HG02852 (cell line): ENCODE measurements around the gene EPHB4.
"Not testable (repeated sequence)": the region's sequence is repeated elsewhere in the genome, so short reads cannot be mapped to it uniquely, and the experiment has no call there.

Experiments
- ATAC-seq: cut with Tn5 transposase; IDR thresholded peaks from one replicate; pipeline ENCODE4 v1.9.1; 2021; ENCODE audit warnings: mild to moderate bottlenecking, moderate library complexity; ENCODE audit not compliant: unreplicated experiment

Gene EPHB4

DNA sequence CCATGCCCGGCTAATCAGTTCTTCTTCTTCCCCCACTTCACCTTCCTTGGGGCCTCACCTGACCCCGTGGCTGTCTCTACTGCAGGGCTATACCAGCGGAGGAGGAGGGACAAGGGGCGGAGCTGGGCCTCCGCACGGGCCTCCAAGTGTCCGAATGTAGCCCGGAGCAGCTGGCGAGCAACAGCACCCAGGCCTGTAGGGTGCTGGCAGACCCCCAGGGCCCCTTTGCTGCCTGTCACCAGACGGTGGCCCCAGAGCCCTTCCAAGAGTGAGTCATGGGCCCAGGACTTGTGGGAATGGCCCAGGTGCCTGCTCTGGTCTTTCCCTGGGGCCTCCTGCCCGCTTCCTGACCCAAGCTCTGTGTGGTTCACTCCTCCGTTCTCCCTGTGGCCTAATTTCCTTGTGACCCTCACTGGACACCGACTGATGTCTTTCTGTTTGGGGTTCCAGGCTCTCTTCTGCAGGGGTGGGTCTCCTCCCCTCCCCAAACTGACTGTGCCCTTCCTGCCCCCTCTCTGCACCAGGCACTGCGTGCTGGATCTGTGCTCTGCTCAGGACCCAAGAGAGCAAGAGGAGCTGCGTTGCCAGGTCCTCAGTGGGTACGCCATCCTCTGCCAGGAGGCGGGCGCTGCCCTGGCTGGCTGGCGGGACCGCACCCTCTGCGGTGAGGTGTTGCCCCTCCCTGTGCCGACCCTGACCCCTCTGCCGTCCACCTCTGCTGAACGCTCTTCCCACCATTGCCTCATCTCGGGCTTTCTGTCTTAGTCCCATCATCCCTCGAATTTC lies 35.2 kb downstream of the EPHB4 start:
- no peak for ATAC-seq

DNA sequence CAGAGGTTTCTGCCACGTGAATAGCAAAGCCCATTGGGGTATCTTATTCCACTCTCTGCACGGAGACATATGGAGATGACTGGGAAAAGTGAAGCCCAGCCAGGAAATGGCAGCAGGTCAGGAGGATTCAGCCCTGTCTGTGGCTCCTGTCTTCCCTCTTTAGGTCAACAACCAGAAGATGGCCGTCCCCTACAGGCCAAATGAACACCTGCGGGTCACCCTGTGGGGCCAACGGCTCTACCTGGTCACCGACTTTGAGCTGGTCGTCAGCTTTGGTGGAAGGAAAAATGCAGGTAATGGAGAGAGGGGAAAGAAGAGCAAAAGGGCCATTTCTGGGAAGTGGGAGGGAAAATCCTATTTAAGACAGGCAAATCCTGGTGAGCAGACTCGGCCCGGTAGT lies 38.3 kb downstream of the EPHB4 start:
- no peak for ATAC-seq

DNA sequence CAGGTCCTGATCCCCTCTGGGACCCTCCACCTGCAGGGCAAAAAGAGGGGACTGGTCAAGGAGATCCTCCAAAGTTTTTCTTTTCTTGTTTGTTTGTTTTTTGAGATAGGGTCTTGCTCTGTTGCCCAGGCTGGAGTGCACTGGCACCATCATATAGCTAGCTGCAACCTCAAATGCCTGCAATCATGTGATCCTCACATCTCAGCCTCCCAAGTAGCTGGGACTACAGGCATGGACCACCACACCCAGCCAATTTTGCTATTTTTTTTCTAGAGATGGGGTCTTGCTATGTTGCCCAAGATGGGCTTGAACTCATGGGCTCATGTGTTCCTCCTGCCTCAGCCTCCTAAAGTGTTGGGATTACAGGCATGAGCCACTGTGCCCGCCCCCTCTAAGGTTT lies 41.0 kb downstream of the EPHB4 start:
- ATAC-seq, result no peak

DNA sequence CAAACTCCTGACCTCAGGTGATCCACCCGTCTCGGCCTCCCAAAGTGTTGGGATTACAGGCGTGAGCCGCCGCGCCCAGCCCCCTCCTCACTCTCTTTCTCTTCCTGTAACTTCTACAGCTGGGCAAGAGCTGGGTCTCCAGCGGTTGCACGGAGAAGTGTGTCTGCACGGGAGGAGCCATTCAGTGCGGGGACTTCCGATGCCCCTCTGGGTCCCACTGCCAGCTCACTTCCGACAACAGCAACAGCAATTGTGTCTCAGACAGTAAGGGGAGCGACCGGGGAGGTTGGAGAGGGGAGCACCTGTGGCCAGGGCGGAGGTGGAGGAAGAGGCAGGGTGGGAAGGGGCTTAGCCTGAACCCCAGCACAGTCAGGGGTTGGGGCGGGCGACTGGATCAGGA lies 41.4 kb downstream of the EPHB4 start:
- no peak for ATAC-seq

DNA sequence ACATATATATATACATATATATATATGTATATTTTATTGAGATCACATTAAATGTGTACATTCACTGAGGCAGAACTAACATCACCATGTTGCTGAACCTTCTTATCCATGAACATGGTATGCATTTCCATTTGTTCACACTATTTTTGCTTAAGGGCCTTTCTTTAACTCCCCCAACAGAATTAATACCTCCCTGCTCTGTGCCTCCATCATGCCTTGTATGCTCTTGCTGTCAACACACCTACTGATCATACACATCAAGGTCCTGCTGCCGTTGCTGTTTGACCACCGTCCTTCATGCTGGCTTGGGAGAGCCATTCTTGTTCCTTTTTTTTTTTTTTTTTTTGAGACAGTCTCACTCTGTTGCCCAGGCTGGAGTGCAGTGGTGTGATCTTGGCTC lies 43.5 kb downstream of the EPHB4 start:
- no peak for ATAC-seq

DNA sequence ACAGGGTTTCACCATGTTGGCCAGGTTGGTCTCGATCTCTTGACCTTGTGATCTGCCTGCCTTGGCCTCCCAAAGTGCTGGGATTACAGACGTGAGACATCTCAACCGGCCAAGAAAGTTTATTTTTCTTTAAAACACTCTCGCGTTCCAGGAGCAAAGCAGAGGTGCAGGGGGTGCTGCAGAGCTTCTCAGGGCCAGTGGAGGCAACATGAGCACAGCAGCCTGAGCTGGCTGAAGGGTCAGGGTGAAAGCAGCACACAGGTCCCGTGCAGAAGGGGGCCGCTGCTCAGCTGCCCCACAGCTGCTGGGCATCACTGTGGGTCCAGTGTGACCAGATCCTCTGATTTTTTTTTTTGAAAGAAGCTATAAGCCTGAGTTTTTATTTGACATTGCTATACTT lies 46.1 kb downstream of the EPHB4 start:
- no peak for ATAC-seq

DNA sequence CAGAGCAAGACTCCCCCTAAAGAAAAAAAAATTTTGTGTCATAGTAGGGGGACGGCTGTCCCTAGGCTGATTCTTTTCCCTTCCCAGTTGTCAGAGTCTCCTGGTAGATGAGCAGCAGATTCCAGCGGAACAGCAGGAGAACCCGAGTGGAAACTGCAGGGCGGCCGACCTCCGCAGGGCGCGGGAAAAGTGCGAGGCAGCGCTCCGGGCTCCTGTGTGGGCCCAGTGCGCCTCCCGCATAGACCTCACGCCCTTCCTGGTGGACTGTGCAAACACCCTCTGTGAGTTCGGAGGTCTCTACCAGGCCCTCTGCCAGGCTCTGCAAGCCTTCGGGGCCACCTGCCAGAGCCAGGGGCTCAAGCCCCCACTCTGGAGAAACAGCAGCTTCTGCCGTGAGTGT lies 48.0 kb downstream of the EPHB4 start:
- no peak for ATAC-seq

DNA sequence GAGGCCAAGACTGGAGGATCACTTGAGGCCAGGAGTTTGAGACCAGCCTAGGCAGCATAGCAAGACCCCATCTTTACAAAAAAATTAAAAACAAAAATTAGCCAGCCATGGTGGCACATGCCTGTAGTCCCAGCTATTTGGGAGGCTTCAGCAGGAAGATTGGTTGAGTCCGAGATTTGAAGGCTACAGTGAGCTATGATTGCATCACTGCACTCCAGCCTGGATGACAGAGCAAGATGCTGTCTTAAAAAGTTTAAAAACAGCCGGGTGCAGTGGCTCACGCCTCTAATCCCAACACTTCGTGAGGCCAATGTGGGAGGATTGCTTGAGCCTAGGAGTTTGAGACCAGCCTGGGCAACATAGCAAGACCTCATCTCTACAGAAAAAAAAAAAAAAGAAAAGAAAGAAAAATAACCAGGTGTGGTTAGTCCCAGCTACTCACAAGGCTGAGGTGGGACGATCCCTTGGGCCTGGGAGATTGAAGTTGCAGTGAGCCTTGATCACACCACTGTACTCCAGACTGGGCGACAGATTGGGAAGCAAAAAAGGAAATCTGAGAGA lies 49.2 kb downstream of the EPHB4 start:
- no peak for ATAC-seq

DNA sequence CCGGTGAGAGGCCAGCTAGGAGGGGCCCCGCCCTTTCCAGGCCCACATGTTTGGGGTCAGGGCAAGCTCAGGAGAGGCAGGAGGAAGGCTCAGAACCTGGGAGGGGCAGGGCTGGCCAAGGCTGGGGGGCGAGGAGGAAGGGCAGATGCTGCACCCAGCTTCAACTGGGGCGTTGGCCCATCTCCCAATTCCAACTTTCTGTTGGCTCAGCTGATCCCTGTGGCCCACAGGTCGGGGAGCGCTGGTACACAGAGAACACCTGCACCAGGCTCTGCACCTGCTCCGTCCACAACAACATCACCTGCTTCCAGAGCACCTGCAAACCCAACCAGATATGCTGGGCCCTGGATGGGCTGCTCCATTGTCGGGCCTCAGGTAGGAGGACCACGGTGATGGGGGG lies 53.8 kb downstream of the EPHB4 start:
- no peak for ATAC-seq

DNA sequence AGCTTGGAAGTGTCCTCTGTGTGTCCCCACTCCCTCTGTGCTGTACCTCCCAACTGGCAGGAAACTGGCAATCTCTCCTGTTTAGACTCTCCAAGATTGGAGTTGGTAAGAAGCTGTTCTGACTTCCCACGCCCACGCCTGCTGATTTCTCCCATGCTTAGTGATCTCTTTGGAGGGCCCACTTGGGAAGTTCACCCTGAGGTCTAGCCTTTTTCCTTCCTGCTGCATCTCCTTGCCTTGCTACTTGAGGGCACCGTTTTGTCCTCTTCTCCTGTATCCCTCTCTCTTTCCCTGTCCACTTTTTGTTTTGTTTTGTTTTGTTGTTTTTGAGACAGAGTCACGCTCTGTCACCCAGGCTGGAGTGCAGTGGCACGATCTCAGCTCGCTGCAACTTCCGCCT lies 58.5 kb downstream of the EPHB4 start:
- no peak for ATAC-seq

DNA sequence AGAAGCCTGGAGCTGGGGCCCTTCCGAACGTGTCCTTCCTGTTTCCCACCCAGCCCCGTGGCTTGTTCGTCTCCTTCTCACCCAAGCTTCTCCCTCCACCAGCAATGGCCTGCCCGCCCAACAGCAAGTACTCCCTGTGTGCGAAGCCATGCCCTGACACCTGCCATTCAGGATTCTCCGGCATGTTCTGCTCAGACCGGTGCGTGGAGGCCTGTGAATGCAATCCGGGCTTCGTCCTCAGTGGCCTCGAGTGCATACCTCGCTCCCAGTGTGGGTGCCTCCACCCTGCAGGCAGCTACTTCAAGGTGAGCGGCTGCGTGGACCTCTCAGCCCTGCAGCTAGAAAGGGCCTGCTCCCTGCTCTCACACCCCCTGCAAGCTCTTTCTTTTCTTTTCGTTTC lies 62.1 kb downstream of the EPHB4 start:
- ATAC-seq, result no peak

DNA sequence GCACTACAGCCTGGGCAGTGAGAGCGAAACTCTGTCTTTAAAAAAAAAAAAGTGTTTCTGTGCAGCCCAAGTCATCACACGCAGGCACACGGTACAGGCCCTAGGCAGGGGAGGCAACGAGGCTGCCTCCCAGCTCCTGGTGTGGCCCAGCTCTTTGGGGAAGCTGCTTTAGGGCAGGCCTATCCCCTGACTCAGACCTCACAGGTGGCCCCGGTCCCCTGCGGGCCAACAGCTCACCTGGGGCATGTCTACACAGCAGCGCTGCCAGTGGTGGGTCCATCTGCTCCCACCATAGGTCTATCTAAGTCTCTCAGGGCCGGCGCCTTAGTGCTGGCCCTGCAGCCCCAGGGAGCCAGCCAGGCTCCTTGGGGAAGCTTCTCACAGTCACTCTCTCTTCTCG lies 62.5 kb downstream of the EPHB4 start:
- no peak for ATAC-seq

DNA sequence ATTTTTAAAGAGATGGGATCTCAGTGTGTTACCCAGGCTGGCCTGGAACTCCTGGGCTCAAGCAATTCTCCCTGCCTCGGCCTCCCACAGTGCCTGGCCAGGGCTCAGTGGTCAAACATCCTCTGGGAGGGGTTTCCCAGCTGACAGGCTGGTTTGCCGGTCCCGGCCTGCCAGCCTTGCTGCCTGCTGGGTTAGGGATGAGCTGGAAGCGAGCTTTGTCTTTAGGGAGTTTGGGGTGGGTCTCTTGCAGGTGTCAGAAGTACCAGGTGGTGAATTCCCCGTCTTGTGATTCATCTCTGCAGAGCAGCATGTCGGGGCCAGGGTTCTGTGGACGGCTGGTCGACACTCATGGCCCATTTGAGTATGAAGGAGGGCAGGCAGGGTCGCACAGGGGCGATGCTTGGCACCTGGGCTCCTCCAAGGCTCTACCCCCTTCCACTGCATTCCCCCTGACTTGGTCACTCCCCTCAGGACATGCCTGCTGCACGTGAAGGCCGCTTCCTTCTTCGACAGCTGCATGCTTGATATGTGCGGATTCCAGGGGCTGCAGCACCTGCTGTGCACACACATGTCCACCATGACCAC lies 63.7 kb downstream of the EPHB4 start:
- no peak for ATAC-seq

DNA sequence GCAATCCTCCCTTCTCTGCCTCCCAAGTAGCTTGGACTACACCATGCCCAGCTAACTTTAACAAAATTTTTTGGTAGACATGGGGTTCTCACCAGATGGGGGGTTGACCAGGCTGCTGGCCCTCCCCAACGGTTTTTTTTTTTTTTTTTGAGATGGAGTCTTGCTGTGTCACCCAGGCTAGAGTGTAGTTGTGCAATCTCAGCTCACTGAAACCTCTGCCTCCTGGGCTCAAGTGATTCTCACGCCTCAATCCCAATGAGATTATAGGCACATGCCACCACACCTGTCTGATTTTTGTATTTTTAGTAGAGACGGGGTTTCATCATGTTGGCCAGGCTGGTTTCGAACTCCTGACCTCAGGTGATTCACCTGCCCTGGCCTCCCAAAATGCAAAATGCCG lies 64.5 kb downstream of the EPHB4 start:
- not testable (repeated sequence) for ATAC-seq

DNA sequence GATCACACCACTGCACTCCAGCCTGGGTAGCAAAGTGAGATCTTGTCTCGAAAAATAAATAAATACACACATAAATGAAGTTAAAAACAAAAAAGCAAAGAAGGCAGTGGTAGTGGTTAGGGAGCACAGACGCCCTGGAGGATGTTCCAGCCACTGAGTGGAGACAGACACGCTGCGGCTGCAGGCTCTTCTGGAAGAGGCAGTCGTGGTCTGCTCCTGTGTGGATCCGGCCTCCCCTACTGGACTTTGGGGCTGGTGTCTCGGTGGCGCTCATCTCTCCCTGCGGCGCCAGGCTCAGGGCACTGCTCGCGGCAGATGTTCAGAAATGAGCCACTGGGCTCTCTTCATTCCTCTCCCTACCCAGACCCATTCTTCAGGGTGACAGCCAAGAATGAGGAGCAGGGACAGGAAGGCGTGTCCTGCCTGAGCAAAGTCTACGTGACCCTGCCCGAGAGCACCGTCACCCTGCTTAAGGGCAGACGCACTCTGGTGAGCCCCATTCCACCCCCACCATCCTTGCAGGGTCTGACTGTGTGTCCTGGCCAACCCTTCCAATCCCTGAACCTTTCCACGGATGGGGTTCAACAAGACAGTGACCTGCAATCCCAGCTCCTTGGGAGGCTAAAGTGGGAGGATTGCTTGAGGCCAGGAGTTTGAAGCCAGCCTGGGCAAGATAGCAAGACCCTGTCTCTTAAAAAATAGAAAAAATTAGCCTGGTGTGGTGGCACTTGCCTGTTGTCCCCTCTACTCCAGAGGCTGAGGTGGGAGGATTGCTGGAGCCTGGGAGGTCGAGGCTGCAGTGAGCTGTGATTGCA lies 67.8 kb downstream of the EPHB4 start:
- ATAC-seq, result no peak

DNA sequence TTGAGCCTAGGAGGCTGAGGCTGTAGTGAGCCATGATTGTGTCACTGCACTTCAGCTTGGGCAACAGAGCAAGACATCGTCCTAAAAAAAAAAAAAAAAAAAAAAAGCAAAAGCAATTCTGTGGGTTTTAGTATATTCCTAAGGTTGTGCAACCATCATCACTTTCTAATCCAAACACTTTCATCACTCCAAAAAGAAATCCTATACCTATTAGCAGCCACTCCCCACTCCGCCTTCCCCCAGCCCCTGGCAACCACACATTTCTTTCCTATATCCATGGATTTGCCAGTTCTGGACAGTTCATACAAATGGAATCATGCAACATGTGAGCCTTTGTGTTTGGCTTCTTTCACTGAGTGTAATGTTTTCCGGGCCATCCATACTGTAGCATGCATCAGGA lies 73.6 kb downstream of the EPHB4 start:
- ATAC-seq, result no peak

DNA sequence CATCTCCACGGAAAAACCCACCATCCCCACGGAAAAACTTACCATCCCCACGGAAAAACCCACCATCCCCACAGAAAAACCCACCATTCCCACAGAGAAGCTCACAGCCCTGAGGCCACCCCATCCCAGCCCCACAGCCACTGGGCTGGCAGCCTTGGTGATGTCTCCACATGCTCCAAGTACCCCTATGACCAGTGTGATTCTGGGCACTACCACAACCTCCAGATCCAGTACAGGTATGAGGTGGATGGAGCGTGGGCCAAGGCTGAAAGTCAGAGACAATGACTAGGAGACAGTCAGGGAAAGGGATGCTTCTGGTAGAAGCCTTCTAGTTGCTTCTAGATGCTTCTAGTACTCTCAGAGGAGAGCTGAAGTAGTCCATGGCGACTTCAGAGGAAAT lies 74.3 kb downstream of the EPHB4 start:
- ATAC-seq, result no peak
